ENCODE data around the gene VPS33A.

VPS33A gene

GRCh38 chr12:122250047-122250446 is 16.2 kb downstream of the VPS33A start:
- DNase-seq: no peak

- DNase-seq: no peak
These were observed 20.7 kb downstream of the VPS33A start for GRCh38 chr12:122245553-122245952.

DNA sequence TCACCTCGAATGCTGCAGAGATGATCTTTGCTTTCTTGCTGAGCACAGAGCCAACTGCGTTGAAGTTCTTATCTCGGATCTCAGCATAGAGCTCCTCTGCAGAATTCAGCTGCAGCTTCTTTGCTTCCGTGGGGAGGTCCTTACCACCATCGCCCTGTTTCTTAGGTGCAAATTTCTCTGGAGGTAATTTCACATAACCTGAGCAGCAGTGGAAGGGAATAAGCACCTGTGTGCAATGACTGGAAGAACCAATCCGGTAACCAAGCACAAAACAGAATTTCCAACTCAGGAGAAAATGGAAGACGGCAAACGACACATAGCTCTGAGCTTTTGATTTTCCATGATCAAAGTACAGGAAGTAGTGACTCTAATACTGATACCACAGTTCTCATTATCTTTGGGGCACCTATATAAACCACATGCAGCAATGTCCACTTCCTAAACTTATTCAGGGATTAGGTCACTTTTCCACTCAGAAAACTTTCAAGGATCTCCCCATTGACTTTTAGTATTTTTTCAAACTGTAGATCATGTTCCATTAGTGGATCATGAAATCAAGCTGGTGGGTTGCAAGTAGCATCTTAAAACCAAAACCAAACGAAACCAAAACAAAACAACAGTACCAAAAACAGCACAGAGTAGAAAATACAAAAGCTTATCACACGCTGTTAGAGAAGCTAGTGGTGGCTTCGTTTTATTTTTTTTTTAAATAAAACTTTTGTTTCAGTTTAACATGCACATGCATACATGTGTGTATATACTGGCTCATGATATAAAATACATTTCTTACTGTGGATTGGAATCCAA is 21.5 kb downstream of the VPS33A start:
- no peak for DNase-seq

DNA sequence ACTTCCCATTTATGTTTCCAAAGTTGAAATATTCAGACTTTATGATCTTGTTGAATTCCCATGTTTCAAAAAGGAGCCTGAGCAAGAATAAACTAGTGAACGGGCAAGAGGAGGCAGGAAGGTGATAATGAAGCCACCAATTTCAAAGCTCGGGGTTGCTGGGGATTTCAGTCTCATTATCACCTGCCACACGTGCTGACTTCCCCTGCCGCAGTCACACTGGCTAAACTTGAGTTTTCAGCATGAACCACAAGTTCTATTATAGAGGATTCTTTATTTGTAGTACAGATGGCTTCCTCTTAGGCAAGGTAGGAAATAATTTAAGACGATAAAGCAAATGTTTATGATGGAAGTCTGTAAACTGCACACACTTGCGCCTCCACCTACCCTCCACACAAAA is 22.3 kb downstream of the VPS33A start:
- DNase-seq: no peak

GRCh38 chr12:122238861-122239260 is 27.4 kb downstream of the VPS33A start:
- no peak for DNase-seq

- DNase-seq: no peak
These were observed 30.6 kb downstream of the VPS33A start for GRCh38 chr12:122235741-122236140.

GRCh38 chr12:122232691-122233090 is 33.6 kb downstream of the VPS33A start:
- DNase-seq: no peak

GRCh38 chr12:122230798-122231197 is 35.5 kb downstream of the VPS33A start:
- no peak for DNase-seq

DNA sequence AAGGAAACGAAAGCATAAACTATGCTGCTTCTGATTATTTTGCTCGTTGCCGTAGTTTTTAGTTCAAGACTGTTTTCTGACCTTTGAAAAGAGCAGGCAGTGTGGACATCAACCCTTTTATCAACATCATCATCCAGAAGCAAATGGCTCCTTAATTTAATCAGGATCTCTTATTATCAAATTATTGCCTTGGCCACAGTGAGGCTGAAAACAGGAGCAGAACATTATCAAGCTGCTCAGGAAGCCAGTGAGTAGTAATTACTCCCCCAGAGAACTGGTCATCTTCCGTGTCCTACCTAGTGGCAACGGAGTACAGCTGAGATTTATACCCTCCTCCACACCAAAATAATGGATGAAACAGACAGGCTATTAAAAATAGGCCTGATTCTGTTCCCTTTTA is 38.2 kb downstream of the VPS33A start:
- no peak for DNase-seq

DNA sequence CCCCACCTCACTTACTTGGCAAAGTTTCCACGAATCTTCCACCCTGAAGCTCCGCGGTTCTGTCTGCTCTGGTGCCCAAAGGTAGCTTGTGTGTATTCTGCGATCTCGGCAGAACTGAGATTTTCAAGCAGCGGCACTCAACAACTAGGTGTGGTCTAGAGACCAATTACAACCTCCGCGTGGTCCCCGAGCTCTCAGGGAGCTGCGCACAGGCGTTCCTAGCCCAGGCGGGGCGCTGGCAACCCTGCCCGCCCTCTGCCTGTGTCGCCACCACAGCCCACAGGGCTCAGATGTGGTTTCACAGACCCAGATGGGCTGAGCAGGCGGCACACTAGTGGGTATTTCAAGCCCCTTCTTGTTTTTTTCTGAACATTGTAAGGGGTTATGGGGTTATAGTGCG is 39.0 kb downstream of the VPS33A start:
- DNase-seq: peak; percentile 60

DNA sequence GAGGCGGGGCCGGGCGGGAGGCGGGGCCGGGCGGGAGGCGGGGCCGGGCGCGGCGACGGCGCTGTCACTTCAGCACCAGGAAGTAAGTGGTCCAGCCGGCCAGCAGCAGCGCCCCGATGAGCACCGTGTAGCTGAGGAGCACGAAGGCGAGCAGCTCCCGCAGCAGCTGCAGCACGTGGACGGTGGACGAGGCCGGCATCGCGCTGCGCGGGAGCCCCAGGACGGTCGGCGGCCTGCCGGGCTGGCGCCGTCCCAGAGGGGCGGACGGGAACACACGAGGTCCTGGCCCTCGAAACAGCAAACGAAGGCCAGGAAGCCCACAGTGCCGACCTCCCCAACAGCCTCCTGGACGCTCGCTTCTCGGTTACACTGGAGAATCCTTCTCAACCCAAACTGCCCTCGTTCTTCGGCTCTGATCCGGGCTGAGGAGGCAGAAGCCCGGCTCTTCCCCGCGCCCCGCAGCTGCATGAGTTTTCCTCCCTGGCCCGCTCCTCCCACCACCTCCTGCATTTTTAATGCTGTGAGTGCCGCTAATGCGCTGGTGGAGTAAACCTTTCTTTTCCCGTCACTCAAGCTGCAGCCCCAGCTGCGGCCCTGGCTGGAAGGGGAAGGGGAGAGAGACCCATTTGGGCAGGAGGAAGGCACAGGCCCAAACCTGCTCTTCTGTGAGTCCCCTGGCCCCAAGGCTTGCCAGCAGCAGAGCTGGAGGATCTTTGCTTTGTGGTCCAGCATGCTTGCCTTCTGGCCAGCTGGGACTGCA is 39.7 kb downstream of the VPS33A start:
- DNase-seq: no peak

DNA sequence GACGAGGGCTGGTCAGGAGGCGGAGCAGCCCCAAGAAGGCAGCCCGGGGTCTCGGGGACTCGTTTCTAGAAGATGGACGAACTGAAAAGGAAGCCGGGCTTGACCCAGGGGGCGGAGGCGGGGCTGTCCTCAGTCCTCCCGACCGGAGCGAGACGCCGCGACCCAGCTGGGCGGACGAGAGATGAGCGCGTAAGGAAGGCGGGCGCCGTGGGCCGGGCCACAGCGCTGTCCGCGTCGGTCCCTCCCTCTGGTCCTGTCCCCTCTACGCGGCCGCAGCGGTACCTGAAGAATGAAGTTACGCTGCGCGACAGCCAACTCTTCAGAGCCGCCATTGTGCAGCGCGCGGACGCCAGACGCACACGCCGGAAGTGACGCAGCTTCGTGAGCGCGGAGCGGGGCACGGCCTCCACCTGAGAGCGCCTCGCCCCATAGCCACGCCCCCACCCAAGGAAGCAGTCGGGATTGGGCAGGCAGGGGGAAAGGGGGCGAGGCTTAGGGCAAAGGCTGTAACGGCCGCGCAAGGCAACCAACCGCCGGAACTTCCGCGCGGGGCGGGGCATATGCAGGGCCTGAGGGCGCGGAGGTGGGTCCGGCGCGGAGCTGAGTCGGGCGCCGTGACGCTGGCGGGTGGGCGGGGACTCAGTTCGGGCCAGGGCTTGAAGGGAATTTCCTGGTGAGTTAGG is 40.5 kb downstream of the VPS33A start, which contains the start of gene DIABLO:
TSS of gene DIABLO (minus strand) at position 370 of the 683 bp plus-strand sequence. CDS start at position 332, 38 bp downstream.
- DNase-seq: peak; percentile 99

- no peak for DNase-seq
These were observed 49.8 kb downstream of the VPS33A start for GRCh38 chr12:122216445-122216844.

DNA sequence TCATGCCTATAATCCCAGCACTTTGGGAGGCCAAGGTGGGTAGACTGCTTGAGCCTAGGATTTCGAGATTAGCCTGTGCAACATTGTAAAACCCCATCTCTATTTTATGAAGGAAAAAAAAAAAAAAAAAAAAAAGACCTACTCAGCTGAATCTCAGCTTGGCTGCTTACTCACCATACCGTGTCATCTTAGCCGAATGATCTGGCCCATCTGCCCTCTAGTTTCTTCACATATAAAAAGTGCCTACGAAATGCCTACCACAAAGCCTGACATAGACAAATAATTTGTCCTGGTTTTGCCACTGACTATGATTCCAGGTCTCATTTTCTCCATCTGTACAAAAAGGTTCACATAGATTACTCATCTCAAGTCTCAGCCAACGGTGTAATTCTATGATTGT is 50.5 kb downstream of the VPS33A start:
- DNase-seq: no peak

DNA sequence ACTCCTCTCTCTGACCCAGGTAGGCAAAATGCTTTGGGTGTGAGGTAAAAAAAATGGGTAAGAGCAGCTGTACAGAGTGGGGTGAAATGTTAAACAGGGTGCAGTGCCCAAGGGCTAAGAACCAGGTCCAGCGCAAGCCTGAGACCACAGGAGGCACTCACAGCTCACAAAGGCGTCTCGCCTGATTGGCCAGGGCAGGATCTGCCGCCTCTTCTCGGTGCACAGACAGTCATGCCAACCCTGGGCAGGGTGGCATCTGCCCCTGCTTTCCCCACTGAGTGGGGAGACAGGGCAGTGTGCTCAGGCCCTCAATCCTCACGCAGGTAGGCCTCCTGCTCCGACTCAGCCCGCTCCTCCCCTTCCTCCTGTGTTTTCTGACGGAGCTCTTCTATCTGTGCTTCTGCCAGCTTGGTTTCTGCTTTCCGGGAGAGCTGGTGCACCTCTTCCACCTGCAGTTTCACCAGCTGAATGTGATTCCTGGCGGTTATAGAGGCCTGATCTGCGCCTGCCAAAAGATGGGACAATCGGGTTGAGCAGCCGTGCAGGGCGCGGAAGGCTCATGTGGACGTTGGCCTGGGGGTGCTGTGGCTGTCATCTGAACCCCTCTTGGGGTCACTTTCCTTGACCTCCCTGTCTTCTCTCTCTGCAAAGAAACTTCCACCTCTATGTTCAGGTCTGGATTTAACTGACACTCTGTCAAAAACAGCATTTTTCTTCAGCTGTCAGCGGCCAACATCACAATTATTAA is 58.0 kb downstream of the VPS33A start:
- no peak for DNase-seq

GRCh38 chr12:122207391-122207790 is 58.9 kb downstream of the VPS33A start:
- DNase-seq: no peak

DNA sequence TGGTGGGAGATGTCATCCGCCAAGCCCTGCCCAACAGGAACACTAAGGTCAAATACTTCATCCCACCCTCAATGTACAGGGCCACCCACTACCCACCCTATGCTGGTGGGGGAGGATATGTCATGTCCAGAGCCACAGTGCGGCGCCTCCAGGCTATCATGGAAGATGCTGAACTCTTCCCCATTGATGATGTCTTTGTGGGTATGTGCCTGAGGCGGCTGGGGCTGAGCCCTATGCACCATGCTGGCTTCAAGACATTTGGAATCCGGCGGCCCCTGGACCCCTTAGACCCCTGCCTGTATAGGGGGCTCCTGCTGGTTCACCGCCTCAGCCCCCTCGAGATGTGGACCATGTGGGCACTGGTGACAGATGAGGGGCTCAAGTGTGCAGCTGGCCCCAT is 59.3 kb downstream of the VPS33A start:
- no peak for DNase-seq

GRCh38 chr12:122206111-122206881 is 60.0 kb downstream of the VPS33A start:
- no peak for DNase-seq

DNA sequence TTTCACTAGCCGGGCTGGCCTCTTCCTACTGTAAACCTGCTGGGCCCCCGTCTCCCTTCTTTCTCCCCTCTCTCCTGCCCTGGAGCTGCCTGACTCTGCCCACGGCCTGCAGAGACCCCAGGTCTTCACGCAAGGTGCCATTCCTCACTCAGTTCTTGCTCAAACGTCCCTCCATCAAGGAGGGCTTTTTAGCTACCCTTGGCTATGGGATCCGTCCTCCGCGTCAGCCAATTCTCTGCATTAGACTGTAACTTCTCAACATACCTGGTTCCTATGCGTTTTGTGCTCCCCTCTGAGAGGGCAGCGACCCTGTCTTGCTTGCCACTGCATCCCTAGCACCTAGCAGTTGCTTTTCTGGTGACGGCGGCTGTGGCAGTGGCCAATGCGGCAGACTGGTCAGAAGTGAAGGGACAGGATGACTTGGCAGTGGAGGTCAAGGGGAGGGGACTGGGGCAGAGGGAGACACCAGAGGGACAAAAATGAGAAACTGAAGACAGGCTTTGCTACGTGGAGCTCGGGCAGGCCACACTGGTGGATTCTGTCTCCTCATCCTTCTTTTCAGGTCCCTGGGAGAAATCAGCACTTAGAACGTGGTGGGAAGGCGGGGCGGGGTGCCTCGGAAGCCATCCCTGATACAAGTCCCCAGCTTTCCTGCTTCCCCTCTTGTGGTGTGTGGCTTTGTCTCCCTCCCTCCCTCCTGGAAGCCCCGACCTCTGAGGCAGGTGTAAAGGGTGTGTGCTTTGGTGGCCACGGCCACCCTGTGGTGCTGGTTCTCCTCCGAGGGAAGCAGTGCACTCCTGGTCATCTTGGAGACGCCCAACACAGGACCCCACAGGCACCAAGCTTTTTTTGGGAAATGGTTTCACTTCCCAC is 61.0 kb downstream of the VPS33A start:
- DNase-seq: no peak

DNA sequence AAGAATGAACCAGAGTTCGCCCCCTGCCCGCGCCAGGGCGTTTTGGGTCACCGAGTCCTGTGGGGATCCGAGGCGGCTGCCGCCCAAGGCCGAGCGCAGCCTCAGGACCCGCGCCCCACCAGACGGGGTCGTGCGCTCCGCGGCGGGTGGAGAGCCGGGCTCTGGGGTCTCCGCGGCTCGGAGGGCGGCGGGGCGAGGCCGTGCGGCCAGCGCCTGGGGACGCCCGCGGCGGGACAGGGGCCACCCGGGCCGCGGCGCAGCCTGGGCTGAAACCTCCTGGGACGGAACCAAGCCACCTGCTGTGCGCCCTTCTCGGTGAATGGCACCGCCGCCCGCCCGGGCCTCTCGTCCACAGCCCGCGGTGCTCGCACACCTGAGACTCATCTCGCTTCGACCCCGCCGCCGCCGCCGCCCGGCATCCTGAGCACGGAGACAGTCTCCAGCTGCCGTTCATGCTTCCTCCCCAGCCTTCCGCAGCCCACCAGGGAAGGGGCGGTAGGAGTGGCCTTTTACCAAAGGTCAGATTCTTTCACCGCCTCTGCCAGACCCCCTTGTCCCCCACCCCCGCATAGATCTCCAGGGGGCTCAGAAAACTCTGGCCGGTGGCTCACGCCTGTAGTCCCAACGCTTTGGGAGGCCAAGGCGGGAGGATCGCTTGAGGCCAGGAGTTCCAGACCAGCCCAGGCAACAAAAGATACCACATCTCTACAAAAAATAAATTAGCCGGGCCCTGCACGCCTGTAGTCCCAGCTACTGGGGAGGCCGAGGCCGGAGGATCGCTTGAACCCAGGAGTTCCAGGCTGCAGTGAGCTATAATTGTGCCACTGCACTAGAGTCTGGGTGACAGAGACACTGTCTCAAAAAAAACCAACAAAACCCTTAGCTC is 61.9 kb downstream of the VPS33A start:
- DNase-seq: no peak
